GM12892 (cell line): Measurements from ENCODE around the gene SPOCK1.

Experiments
- DNase-seq: peaks from one replicate; pipeline ENCODE4 v3.0.0; 2011; ENCODE audit not compliant: insufficient read length
- FAIRE-seq: peaks from 2 replicates; lab custom pipeline; 2011; peaks lifted over from hg19 to GRCh38; lab: Jason Lieb, UNC
- POLR2A ChIP-seq: IDR thresholded peaks from 2 replicates; pipeline ENCODE4 v1.6.1; 2011; ENCODE audit warnings: low read depth, low read length, control low read depth
- POLR2AphosphoS5 ChIP-seq: IDR thresholded peaks from 2 replicates; pipeline ENCODE4 v1.6.1; 2011; ENCODE audit warnings: low read depth, low read length, control low read depth
- TAF1 ChIP-seq: IDR thresholded peaks from 2 replicates; pipeline ENCODE4 v1.6.1; 2011; ENCODE audit warnings: low read depth, mild to moderate bottlenecking, control low read depth, low read length, borderline replicate concordance

Gene SPOCK1

GRCh38 chr5:137105351-137106035 lies 393.6 kb downstream of the SPOCK1 start:
- no peak for DNase-seq
- TF ChIP-seq POLR2AphosphoS5, result no peak
- no peak for TF ChIP-seq POLR2A
- TF ChIP-seq TAF1, result no peak
- FAIRE-seq, result no peak

GRCh38 chr5:137101544-137101943 lies 397.6 kb downstream of the SPOCK1 start:
- DNase-seq, result no peak
- TF ChIP-seq TAF1, result no peak
- no peak for FAIRE-seq

DNA sequence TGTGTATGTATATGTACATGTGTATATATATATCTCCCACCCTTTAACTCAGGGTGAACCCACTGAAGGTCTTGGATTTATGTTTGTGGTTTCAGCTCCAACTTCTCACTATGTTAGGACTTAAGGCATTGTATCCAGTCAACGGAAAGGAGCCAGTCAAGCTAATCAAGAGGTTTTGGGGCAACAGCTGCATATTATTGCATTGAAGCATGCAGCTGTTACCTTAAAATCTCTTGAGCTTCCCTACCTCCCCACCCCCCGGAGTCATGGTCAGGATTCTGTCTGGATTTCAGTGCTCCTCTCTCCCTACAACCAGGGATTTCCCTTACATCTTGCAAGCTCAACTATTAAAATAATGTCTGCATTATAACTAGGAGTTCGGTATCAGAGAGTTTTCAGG lies 399.5 kb downstream of the SPOCK1 start:
- no peak for TF ChIP-seq TAF1
- no peak for TF ChIP-seq POLR2A
- no peak for TF ChIP-seq POLR2AphosphoS5
- DNase-seq (no peak), FAIRE-seq (no peak)

- DNase-seq (no peak), FAIRE-seq (no peak)
- no peak for TF ChIP-seq POLR2A
Measured at GRCh38 chr5:137098663-137099062, 400.5 kb downstream of the SPOCK1 start.

GRCh38 chr5:137098238-137098637 lies 400.9 kb downstream of the SPOCK1 start:
- TF ChIP-seq TAF1, result no peak
- no peak for TF ChIP-seq POLR2AphosphoS5
- no peak for TF ChIP-seq POLR2A
- no peak for DNase-seq
- no peak for FAIRE-seq

DNA sequence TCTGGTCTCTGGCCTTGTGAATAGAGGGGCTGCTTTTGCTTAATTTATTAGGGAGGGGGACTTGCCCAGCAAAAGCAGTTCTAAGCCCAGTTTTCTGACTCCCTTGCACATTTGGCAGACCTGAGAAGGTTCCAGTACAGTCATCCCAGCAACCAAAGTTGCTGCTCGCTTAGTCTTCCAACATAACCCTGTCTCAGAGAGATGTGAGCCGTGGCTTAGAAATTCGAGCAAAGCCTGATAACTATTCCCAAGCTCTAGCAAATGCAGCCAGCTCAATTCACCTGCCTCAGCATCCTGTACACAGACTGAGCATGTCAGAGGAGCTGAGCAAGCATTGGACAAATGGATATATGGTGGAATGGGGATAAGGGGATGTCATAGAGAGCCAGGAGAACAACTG lies 401.9 kb downstream of the SPOCK1 start:
- DNase-seq, result no peak
- TF ChIP-seq POLR2AphosphoS5, result no peak
- no peak for TF ChIP-seq POLR2A
- TF ChIP-seq TAF1, result no peak
- no peak for FAIRE-seq

- FAIRE-seq, result no peak
- TF ChIP-seq POLR2AphosphoS5 (no peak), TAF1 (no peak), POLR2A (no peak)
- DNase-seq, result no peak
Measured at GRCh38 chr5:137096149-137097103, 402.7 kb downstream of the SPOCK1 start.

GRCh38 chr5:137095597-137095996 lies 403.5 kb downstream of the SPOCK1 start:
- no peak for TF ChIP-seq POLR2AphosphoS5
- TF ChIP-seq POLR2A, result no peak
- TF ChIP-seq TAF1, result no peak
- DNase-seq (no peak), FAIRE-seq (no peak)

- FAIRE-seq, result no peak
- DNase-seq, result no peak
Measured at GRCh38 chr5:137092831-137093230, 406.3 kb downstream of the SPOCK1 start.

GRCh38 chr5:137091472-137091871 lies 407.7 kb downstream of the SPOCK1 start:
- no peak for DNase-seq
- FAIRE-seq, result no peak
- TF ChIP-seq TAF1, result no peak
- TF ChIP-seq POLR2AphosphoS5, result no peak
- TF ChIP-seq POLR2A, result no peak

More at GRCh38 chr5:137092831-137093230, 406.3 kb downstream of the SPOCK1 start:
- TF ChIP-seq POLR2AphosphoS5, result no peak
- TF ChIP-seq POLR2A, result no peak

- TF ChIP-seq POLR2AphosphoS5, result no peak
- TF ChIP-seq POLR2A, result no peak
- TF ChIP-seq TAF1, result no peak
- FAIRE-seq (no peak), DNase-seq (no peak)
Measured at GRCh38 chr5:137090721-137091120, 408.4 kb downstream of the SPOCK1 start.

DNA sequence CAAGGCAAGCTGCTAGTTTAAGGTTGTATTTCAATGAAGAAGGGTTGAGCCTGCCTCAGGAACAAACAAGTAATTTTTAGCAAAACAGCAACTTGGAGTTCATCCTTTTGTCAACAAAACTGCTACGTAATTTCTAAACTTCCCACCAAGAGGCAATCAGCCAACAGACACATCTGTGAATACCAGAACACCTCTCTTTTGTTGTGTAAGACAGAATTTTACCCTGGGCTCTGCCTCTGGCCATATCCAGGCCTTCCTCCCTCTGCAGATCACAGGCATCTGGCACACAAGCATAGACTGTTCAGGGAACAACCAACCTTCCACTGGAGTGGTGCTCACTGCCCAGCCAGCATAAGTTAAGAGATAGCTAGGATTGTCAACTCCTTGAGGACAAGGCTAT lies 409.0 kb downstream of the SPOCK1 start:
- FAIRE-seq, result no peak

More for the DNA sequence above, 409.0 kb downstream of the SPOCK1 start:
- DNase-seq, result no peak
- TF ChIP-seq POLR2AphosphoS5 (no peak), POLR2A (no peak), TAF1 (no peak)
